Epithelial cell of proximal tubule (primary cell): ENCODE results near the gene CYB5D1. TPM values are rescaled to one million over a fixed set of nuclear protein-coding genes. Genes with fewer than 3 reads are reported as not detected.

Source experiments
- DNase-seq: peaks from one replicate; pipeline ENCODE4 v3.0.0-alpha.2; 2011; ENCODE audit warnings: low read depth
- H3K4me3 ChIP-seq: 2 replicates; pipeline ENCODE4 v1.5.1; 2011; ENCODE audit warnings: low read depth, mild to moderate bottlenecking, low read length
- CTCF ChIP-seq: conservative IDR thresholded peaks from 2 replicates; pipeline ENCODE4 v1.5.1; 2012; ENCODE audit warnings: low read depth, mild to moderate bottlenecking, low read length
- total RNA-seq: library from RNA; depleted of rRNA; stranded (reverse); fragments of >200 nt; gene quantifications from 2 replicates; pipeline ENCODE4 v1.2.3, GENCODE V29; 2015

Gene CYB5D1
- total RNA-seq, 1 donor from 2014 or later: 5.1 TPM

- no peak for TF ChIP-seq CTCF
- no peak for DNase-seq
- no peak overlapping the region for H3K4me3 ChIP-seq
These were observed 39.8 kb upstream of the CYB5D1 start for GRCh38 chr17:7818026-7818425.

DNA sequence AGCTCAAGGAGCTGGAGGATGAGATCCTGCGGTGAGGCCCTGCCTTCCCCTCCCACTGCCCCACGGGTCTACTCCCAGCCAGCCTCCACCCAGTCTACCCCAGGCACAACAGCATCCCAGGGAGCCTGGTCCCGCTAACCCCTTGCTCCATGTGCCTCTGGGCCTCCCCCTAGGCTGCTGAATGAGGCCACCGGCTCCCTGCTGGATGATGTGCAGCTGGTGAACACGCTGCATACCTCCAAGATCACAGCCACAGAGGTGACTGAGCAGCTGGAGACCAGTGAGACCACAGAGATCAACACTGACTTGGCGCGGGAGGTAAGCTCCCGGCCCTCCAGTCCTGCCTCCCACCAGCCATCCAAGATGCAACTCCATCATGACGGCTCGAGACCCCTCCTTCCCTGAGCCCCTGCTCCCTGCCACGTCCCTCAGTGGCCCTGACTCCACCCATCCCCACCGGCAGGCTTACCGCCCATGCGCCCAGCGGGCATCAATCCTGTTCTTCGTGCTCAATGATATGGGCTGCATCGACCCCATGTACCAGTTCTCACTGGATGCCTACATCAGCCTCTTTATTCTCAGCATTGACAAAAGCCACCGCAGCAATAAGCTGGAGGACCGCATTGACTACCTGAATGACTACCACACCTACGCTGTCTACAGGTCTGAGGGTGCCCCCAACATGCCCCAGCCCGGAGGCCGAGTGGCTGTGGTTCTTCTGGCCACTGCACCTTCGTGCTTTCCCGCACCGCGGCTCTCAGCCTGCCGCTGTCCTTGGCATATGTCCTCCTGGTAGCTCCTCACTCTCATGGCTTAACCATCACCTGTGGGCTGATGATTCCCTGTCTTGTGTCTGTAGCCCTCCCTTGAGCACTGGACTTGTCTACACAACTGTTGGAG is 38.8 kb upstream of the CYB5D1 start:
- DNase-seq: no peak
- no peak for TF ChIP-seq CTCF
- H3K4me3 ChIP-seq: no peak overlapping the region

DNA sequence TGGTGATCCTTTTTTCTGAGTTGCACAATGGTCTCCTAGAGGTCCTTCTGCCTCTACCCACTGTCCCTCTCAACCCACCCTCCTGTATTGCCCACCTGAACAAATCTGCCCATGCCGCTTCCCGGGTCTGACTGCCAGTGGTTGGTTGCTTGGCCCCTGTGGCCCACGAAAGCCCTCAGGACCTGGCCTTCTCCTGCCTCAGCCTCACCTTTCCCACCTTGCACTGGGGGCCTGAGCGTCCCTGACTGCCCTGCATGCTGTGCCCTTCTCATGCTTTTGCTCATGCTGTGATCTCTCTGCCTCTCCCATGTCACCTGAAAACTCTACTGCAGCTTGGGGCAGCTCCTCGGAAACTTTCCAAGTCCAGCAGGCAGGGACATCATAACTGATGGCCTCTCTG is 37.6 kb upstream of the CYB5D1 start:
- H3K4me3 ChIP-seq: no peak overlapping the region
- DNase-seq: no peak
- no peak for TF ChIP-seq CTCF

DNA sequence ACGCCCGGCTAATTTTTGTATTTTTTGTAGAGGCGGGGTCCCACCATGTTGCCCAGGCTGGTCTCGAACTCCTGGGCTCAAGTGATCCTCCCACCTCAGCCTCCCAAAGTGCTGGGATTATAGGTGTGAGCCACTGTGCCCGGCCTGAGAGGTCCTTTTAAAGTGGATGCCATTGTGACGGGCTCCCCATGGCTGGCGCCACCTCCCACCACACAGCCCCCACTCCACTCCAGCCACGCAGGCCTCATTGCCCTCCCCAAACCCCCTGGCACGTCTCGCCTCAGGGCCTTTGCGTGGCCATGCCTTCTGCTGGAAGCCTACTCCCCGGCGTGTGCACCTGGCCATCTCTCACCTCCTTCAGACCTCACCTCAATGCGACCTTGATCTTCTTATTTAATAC is 35.7 kb upstream of the CYB5D1 start:
- no peak for DNase-seq
- no peak overlapping the region for H3K4me3 ChIP-seq
- TF ChIP-seq CTCF: no peak

GRCh38 chr17:7823581-7824001 is 34.2 kb upstream of the CYB5D1 start:
- TF ChIP-seq CTCF: no peak
- H3K4me3 ChIP-seq: no peak overlapping the region
- no peak for DNase-seq

GRCh38 chr17:7824021-7824924 is 33.5 kb upstream of the CYB5D1 start:
- no peak overlapping the region for H3K4me3 ChIP-seq
- no peak for DNase-seq
- no peak for TF ChIP-seq CTCF
